Inflammatory macrophage treated with lipopolysaccharide for 4 hours (primary cell): ENCODE measurements around the gene SCNN1A.
"Not testable (repeated sequence)": the region's sequence is repeated elsewhere in the genome, so short reads cannot be mapped to it uniquely, and the experiment has no call there.

Source experiments
- DNase-seq: peaks from one replicate; pipeline ENCODE4 v3.0.0-alpha.2; 2020

SCNN1A gene

DNA sequence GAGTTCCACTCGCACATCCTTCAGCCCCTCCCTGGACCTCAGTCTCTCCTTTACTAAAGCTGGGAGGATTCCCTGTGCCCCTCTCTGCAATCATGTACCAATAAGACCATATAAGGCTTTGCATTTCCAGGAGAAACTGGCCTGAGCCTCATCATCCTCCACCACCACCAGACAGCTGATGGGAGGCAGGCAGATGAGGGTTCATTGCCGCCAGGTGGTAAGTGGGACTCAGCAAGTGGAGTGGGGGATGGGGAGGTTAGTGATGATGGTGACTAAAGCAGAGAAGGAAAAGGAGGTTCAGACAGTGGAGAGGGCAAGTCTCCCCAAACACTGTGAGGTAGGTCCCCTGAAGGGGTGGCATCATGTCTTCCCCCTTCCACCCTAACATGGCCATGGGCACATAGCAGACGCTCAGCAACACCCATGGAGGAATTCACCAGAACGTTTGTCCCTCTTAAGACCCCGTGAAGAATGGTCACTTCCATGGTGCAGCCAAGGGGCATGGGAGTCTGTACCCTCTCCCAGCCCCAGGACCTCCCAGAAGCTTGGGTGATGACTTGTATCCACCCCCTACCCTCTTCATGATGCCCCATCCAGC is 29.0 kb downstream of the SCNN1A start:
- DNase-seq = no peak

DNA sequence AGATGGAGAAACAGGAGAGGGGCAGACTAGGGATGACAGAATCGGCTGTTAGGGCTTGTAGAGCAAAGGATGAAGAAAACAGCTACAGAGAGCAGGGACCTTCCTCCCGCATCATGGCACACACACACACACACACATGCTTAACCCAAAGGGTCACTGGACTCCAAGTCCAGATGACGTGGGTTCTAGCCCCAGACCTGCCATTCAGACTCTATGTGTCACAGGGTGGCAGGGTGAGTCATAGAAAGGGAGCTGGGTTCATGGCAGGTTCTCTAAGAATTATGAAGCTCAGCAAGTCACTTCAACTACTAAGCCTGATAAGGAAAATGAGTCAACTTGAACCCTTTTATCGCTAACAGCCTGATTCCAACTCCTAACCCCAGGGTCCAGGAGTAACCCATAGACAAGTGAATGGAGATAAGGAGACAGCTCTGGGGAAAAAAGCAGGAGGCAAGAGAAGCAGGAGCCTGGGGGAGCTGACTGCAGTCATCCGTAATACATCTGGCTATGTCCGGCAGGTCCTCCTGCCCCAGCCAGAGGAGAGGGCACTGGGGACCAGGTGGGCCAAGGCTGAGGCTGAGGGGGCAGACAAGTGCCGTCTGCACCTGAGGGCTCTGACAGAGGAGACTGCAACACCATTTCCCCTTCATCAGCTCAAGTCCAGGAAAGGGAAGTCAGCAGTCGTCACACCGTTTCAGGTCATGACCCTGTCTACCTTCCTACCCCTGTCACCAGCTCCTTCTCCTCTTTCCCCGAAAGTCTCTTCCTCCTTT is 29.9 kb downstream of the SCNN1A start:
- DNase-seq = peak; percentile 90

DNA sequence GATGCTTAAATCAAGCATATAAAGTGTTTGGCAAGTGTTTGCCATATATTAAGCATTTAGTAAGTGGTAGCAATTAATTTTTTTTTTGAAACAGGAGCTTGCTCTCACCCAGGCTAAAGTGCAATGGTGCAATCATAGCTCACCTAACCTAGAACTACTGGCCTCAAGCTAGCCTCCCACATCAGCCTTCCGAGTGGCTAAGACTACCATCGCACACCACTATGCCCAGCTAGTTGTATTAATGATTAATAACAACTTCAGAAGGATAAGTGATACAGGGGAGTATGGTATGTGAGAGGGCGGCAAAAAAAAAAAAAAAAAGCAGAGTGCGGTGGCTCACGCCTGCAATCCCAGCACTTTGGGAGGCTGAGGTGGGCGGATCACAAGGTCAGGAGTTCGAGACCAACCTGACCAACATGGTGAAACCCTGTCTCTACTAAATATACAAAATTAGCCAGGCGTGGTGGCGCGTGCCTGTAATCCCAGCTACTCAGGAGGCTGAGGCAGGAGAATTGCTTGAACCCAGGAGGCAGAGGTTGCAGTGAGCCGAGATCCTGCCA is 31.2 kb downstream of the SCNN1A start:
- not testable (repeated sequence) for DNase-seq

DNA sequence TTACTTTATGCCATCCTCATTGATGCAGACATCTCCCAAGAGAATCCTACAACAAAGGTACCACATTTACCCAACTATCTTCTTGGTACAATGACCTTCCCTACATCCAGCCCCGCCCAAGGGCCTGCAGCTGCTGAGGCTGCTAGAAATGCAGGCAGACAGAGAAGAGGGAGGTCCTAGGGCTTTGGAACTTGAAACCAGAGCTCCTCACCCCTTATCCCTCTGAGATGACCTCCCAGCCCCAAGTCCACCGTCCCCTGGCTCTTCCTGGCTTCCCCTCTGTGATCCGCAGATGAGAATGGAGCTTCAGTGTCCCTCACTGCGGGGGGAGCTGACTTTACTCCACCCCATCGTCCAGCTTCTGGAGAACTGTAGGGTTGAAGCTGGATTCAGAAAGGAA is 31.8 kb downstream of the SCNN1A start:
- no peak for DNase-seq

DNA sequence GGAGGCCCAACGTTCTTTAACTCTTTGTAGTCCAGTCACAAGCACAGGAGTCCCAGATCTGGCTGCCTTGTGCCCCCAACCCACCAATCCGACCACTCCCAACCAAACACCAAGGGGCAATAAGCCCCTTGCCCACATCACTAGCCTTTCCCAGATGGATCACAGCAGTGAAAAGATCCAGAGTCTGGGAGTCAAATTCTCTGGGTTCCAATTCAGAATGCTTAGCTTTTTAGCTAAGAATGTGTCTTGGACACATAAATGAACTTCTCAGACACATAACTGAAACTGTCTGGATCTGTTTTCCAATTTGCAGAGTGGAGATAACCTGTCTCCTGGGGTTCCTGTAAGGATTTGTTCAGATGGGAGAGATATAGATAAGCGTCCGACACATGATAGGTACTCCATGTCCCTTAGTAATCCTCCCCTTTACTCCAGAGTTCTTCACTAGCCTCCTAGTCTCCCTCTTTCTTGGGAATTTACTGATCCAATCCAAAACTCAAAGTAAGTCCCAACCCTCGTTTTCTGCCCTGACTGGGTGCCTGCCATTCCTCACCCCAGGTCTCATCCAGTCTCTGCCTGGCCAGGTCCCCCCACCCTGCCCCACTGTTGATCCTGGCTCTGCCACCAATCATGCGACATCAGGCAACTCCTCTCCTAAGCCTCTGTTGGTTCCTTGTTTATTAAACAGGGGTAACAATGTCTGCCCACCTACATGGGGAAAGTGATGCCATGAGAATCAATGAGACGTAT is 33.0 kb downstream of the SCNN1A start:
- no peak for DNase-seq

DNA sequence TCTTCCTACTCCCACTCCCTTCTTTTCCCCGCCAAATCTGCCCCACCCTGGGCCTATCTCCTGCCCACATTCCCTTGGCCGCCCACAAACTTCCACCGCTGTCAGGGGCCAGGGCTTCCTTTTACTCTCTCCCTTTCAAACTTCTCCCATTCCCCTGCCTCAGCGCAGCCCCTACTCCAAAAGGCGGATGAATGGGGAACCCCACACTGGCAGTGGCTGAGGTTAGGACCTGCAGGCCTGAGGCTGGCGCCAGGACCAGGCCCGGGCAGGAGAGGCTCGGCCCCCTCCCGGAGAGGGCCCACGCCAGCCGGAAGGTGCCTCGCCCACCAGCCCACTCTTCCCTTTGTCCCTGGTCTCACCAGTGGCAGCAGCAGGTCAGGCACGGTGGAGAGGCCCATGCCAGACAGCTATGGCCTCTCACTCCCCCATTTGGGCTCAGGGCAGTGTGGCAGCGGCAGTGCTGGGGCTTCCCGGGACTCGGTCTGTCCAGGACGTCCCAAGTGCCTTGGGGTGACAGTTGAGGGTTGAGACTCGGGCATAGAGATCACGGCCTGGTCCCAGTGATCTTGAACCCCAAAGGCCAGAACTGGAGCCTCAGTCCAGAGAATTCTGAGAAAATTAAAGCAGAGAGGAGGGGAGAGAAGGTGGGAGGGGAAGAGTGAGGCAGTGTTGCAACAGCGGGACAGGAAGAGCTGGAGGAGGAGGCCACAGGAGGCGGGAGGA is 33.8 kb downstream of the SCNN1A start, which contains the start of gene TNFRSF1A:
TSS of gene TNFRSF1A (minus strand) at position 660 of the 723 bp plus-strand sequence. CDS start at position 398, 262 bp downstream.
- peak; percentile 82 for DNase-seq

DNA sequence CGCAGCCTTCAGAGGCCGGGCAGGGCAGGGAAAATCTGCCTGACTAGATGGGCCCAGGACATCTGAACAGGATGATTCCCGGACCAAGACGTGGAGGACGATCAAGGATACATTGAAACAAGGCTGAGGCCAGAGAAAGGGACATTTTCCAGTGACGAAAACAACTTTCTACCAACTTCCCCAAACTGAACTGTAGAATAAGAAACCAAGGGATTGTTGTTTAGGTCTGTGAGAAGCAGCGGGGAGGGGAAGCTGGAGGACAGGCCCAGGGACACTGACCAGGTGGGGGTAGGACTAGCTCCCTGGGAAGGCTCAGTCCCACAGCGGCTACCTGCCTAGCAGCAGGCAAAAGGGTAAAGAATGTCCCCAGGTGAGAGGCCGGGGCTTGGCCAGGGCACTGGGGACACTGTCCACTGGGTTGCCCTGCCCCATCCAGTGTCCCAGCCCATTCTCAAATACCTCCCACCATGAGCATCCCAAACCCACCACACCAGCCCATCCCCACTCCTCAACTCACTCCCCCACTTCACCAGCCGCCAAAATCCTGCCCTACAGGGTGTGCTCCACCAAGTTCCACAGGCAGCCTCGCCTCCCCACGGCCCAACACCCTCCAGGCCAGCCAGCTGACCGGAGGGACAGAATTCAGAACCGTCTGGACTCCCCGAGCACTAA is 34.5 kb downstream of the SCNN1A start:
- peak; percentile 86 for DNase-seq

DNA sequence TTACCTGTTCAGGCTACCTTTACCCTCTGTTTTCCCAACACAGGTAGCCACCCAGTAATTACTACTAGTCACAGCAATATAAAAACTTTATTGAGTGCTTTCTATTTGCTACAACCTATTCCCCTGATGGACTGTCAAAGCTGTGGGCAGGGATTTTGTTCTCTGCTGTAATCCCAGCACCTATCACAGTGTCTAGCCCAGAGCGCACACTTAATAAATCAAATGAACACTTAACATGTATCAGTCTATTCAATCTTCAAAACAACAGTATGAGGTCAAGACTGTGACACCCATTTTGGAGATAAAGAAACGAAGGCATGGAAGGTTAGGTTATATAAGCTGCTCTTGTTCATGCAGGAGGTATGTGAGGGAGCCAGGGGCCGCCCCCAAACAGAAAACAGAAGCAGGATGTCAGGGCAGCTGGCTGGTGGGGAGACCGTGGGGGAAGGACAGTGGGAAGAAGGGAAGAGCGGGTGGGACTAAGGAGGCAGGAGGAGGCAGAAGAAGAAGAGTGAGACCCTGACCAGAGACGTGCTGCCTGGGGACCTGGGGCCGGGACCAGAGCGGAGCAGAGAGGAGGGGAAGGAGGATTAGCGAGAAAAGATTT is 35.2 kb downstream of the SCNN1A start:
- peak; percentile 39 for DNase-seq

DNA sequence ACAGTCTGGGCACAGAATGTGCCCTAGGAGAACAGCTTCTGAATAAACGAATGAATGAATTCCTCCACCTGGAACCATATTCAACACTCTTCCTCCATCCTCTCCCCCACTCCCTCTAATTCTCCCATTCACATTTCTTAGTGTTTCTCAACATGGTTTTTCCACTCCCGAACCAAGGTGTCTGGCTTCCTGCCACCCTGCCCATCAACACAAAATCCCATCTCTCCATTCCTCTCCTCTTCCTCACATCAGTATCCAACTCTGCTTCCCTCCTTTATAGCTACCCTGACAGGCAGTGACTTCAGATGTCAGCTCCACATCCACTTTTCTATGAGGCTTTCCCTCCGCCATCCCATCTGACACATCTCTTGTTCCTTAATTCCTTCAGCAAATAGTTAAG is 36.4 kb downstream of the SCNN1A start:
- DNase-seq = no peak

DNA sequence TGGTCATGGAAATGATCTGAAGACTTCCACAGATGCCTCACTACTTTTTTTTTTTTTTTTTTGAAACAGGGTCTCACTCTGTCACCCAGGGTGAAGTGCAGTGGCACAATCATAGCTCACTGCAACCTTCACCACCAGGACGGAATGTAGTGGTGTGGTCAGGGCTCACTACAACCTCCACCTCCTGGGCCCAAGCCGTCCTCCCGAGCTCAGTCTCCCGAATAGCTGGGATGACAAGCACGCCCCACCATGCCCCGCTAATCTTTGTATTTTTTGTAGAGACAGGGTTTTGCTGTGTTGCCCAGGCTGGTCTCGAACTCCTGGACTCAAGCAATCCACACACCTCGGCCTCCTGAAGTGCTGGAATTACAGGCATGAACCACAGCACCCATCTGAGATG is 36.8 kb downstream of the SCNN1A start:
- not testable (repeated sequence) for DNase-seq

DNA sequence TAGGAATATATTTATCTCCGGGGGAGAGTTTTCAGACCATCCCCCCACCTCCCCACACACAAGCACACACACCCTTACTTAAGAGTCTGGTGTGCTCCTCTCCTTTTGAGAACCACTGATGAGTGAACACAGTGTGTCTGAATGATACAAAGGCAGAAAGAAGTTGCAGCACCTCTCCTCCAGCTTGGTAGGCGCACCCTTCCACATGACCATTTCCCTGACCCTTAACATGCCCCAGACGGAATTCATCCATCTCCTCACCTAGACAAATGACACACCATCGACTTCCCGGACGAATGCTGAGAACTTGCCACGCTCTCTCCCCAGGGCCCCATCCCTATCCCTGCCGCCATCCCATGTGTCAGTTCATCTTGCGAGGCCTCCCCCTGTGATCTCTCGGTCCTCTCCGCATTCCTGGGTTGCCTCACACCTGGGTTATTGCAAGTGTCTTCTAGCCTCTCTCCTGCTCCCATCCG is 37.4 kb downstream of the SCNN1A start:
- DNase-seq = no peak

DNA sequence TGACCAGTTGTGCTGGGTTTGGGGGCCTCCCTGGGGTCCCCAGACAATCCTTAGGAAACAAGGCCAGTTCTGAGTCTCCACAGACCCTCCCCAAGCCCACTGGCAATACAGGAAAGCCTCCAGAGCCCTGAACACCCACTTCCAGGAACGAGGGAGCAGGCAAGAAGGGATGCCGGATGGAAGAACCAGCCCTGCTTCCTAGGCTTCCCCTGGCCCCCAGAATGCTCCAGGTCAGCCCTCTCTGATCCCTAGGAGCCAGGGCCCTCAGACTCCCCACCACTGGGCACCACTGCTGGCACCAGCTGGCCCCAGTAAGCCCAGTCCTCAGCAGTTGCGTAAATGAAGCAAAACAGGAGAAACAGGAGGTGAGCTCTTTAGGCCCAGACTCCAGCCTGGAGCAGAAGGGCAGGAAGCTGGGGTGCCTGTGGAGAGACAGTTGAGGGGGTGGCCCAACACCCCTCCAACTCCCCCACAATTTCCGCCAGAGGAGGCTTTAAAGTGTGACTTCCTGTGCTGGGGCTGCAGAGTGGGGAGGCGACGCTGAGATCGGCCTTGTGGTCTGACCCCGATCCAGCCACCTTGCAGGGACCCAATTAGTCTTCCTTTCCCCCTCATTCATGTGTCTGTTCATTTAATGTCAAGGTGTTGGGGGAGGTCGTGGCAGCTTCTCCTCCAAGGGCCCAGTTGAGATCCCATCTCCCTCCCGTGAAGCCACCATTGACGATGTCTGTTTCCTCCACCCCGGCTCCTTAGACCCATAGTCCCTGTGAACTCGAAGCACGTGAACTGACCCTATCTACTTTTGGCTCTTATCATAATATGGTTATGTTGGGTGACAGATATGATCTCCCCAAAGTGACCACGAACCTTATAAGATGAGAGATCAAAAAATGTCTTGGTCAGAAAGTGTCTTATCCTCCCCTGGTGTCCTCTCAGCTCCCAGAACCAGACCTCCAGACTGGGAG is 38.2 kb downstream of the SCNN1A start:
- DNase-seq = no peak

DNA sequence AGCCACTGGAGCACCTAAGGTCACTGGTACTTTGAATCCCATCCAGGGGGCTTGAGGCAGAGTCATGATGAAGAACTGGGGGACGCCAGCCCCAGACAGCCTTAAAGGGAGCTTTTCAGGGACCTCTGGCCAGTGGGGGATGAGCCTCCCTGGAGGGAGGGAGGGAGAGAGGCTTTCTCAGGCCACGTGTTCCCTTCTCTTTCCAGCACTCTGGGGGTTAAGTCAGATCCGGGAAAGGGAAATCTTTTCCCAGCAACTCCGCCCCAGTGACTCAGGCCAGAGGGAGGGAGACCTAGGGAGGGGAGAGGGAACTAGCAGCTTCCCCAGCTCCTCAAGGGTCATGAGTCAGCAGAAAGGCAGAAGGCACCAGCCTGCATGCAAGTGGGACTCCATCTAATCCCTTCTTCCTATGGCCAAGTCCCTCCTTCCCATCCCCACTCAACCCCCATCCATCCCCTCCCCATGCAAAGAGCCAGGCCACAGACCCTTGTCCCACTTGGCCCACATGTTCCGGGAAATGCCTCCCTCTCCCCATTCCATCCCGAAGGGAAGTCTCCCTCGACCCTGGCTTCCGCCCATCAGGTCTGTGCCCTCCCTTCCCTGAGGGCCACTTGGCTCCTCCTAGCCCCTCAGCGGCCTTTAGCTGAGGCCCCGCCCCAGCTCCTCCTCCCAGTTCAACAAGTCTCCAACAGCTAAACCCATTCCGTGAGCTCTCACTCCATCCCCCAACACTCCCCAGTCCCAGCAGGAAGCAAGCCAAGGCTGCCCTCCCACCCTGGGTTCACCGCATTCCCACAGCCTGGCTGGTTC is 39.1 kb downstream of the SCNN1A start:
- DNase-seq = peak; percentile 96

DNA sequence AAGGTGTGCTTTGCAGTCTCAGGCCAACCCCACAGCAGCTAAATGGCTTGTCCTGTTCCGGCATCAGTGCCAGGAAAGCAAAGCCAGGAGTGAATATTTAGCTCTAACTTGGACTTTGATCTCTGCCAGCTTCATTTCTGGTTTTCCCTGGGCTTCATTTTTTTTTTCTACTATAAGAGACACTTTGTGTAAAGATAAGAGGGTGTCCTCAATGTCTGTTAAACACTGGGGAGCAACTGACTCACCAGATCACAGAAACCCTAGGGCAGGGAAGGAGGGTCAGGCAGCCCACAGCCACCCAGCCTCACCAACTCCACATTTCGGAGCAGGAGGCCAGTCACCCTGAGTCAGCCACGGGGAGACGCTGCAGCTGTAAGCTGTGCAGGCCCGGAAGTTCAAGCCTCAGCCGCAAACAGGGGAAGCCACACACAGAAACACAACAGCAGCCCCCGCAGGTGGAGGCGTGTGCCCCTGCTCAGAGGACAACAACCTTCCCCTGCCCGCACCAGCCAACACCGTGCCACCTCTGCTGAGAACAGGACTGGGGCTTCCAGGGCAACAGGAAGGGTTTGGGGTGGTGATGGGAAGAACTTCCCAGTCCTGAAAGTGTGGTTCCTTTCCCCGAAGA is 39.8 kb downstream of the SCNN1A start:
- DNase-seq = peak; percentile 85

DNA sequence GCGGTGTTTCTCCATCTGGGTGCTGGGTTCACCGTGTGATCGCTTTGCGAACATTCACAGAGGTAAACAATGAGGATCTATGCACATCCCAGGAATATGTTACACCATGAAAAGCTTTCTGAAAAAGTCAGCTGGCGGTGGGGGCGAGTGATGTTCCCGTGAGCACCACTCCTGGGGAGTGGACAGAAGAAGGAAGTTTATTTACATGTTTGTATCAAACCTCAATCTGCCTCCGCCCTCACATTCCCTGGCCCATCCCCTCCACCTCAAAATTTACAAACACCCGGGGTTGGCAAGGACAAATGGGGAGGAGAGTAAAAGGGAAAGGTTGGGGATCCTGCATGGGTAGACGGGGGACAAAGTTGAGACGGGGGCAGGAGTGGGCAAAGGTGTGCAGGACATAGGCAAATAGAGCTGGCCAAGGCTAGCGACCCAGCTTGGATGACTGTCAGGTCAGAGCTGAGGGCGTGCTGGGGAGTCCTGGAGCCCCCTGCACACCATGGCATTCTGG is 40.4 kb downstream of the SCNN1A start:
- DNase-seq = peak; percentile 27

DNA sequence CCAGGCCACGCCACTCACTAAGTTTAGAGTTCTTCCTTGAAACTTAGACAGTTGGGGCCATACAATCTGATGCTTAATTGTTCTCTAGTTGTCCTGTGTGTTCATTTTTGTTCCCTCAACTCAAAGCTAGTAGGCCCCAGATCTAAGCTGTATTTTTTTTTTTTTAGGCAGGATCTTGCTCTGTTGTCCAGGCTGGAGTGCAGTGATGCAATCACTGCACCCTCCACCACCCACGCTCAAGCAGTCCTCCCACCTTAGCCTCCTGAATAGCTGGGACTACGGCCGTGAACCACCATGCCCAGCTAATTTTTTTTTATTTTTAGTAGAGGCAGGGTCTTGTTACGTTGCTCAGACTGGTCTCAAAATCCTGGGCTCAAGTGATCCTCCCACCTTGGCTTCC is 41.0 kb downstream of the SCNN1A start:
- no peak for DNase-seq

DNA sequence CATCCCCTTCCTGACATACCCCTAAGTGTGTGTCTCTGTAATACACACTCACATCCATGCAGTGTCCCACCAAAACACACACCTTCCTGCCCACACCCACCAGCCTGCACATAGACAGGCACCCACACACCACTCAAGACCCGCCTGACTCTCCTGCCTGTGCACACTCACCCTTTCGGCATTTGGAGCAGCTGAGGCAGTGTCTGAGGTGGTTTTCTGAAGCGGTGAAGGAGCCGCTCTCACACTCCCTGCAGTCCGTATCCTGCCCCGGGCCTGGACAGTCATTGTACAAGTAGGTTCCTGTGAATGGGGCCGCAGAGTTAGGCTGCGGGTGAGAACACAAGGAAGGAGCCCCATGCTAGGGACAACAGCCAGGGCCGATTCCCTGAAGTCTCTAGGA is 41.8 kb downstream of the SCNN1A start:
- DNase-seq = no peak

DNA sequence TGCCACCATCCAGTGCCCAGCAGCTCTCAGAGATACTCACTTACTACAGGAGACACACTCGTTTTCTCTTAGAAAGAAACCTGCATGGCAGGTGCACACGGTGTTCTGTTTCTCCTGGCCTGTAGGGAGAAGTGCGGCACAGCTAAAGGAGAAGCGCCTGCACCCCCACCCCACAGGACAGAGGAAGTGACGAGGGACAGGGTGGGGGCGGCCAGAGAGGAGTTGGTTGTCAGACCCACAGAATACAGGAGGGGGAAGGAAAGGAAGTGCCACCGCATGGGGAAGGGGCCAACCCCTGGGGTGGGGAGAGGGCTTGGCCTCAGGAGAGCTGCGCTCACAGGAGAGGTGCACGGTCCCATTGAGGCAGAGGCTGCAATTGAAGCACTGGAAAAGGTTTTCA is 42.3 kb downstream of the SCNN1A start:
- DNase-seq = no peak

DNA sequence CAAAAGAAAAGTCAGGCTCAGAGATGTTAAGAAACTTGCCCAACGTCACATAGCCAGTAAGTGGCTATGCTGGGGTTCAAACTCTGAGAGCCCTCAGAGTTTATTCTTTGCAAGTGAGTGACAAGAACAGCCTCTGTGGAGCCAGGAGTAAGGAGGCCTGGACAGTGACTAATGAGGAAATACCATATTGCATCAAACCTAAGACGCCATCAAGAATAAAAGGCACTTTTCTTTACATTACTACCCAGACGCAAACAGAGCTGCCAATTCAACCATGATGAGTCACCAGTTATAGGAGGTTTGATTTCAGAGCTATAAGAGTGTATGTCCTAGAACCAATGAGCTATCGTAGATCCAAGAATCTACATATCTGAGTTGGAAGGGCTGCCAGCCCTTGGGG is 42.9 kb downstream of the SCNN1A start:
- peak; percentile 88 for DNase-seq
